HG03342 (cell line): ENCODE results near the gene CD28.
"Not testable (repeated sequence)": the region's sequence is repeated elsewhere in the genome, so short reads cannot be mapped to it uniquely, and the experiment has no call there.

Experiments used
- ATAC-seq: cut with Tn5 transposase; IDR thresholded peaks from one replicate; pipeline ENCODE4 v1.9.1; 2021; ENCODE audit warnings: mild to moderate bottlenecking, moderate library complexity; ENCODE audit not compliant: unreplicated experiment

Gene CD28

GRCh38 chr2:203781151-203781550 is 74.7 kb downstream of the CD28 start:
- no peak for ATAC-seq

DNA sequence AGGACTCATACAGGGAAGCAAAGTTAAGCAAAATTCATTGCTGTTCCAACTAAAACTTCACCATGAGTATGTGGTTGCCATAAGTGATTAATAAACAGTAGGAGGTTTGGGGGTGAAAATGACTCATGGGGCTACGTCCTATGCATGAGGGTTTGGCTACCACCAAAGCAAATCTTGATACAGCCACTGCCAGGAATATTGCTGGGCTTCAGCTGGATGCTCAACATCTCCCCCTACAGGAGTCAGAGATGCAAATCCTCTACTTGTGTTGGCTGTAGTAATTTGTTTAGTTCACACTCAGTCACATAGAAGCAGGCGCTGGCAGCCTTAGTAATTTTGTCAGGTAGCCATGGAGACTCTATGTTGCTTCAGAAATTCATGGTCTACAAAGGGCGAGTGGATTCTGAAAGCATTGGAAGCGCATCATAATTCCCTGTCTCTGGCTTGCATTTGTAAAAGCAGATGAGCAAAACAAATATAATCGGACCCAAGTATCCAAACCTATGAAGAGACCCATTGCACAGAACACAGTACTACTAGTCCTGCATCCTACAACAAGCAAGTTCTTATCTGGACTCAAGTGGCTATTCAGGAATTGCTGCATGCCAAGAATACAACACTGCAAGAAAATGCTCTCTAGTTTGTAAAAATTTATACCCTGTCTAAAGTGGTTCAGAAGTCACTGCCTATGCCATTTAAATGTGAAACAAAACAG is 76.0 kb downstream of the CD28 start:
- ATAC-seq: peak; percentile 61

GRCh38 chr2:203783496-203784203 is 77.2 kb downstream of the CD28 start:
- ATAC-seq: no peak

- not testable (repeated sequence) for ATAC-seq
These were observed 78.4 kb downstream of the CD28 start for GRCh38 chr2:203784710-203785270.

GRCh38 chr2:203785391-203786110 is 79.1 kb downstream of the CD28 start:
- not testable (repeated sequence) for ATAC-seq

DNA sequence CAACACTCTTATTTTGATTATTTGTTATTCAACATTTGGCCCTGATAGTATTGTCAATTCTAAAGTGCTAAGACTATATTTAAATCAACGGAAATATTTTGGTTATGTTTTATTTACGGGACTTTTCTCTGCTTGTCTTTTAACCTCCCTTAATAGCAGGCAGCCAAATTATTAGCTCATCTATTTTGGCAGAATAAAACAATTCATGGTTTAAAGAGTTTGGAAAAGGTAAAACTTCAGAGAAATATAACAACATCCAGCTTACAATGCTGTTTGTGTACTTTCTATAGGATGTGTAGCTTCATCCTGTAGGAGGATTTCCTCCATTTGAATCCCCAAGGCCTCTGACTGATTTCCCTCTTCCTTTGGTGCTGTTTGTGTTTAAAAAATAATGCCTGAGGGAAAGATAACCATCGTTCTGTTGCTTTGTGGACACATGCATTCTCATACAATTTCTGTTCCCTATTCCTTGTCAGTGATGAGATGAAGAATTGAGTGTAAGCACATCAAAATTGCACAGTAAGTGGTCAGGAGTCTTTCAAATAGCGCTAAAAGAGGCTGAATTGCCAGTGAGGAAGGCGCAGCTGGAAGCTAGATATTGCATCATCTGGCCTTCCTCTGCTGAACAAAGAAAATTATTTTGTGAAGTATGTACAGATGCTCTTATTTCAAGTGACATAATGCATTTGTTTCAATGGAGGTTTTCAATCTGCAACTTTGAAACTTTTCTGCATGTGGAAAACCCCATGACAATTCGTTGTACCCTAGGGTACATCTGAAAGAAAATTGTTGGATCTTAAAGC is 80.3 kb downstream of the CD28 start:
- ATAC-seq: no peak

DNA sequence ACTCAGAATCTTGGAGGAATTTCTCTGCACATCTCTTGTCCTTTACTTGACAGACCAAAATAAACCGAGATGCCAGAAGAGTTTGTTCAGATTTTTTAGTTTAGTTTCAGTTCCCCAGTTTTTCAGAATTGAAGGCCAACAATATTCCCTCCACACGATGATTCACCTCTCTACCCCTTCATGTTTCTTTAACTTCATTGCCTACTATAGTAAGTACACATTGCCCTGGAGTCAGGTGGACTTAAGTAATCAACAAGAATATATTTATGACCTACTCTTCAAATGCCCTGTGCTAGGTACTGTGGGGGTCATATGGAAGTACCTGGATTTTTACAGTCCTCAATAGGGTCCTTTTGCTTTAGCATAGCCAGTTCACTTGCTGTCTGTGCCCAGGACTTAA is 81.5 kb downstream of the CD28 start:
- no peak for ATAC-seq
